ENCODE measurements around the gene GALNT10. TPM values are rescaled to one million over a fixed set of nuclear protein-coding genes. Genes with fewer than 3 reads are reported as not detected.

The GALNT10 gene
- total and polyA plus RNA-seq, 2 of the 8 experiments (the other 6 are each of a cell fraction or from before 2014, with no cell fraction given) = 4.6 to 15.5 TPM

- Histone ChIP-seq H4K5ac (ENCODE audit: insufficient read length, low read depth, low read length) (no peak overlapping the region), H3K27ac (ENCODE audit: low read depth, low read length) (no peak overlapping the region), H3K36me3 (ENCODE audit: control insufficient read depth in 2 of 4, insufficient read depth in 4 of 4, low read length in 3 of 4) (no peaks in the 10 kb centered on the region), H3K23ac (ENCODE audit: insufficient read length) (no peak overlapping the region), H4K20me1 (replicated peaks in 1 of 2; ENCODE audit: control insufficient read depth in 1 of 2, insufficient read depth in 2 of 2, low read length in 2 of 2) (no peaks in the 10 kb centered on the region), H4K91ac (replicated peaks; ENCODE audit: insufficient read length, low read length) (no peak overlapping the region), H3K23me2 (ENCODE audit: low read depth, low read length) (no peaks in the 10 kb centered on the region), H2BK12ac (ENCODE audit: low read depth, low read length) (no peak overlapping the region), H2BK120ac (replicated peaks; ENCODE audit: low read depth, low read length) (no peak overlapping the region), H3K18ac (ENCODE audit: extremely low read depth, low read length) (no peak overlapping the region), H3K9me3 (ENCODE audit: insufficient read depth in 2 of 2, low read depth in 1 of 2, low read length in 1 of 2) (no peaks in the 10 kb centered on the region), H2AK5ac (ENCODE audit: low read depth, low read length) (no peak overlapping the region), H3K27me3 (replicated peaks in 1 of 4; ENCODE audit: control insufficient read depth in 3 of 4, extremely low read depth in 1 of 4, insufficient read depth in 3 of 4, low read length in 3 of 4) (no peaks in the 10 kb centered on the region), H2BK15ac (ENCODE audit: low read length) (no peak overlapping the region), H3K79me2 (ENCODE audit: control insufficient read depth in 1 of 2, insufficient read depth in 2 of 2, low read length in 2 of 2) (no peaks in the 10 kb centered on the region), H3K79me1 (ENCODE audit: low read depth, low read length) (no peaks in the 10 kb centered on the region), H3K4me2 (ENCODE audit: insufficient read depth in 1 of 2, low read depth in 2 of 2, low read length in 2 of 2) (no peak overlapping the region), H3K4ac (replicated peaks; ENCODE audit: insufficient read length, low read depth, low read length) (no peak overlapping the region), H2AFZ (ENCODE audit: low read length) (no peak overlapping the region), H3K4me1 (replicated peaks in 1 of 4; ENCODE audit: control insufficient read depth in 3 of 4, insufficient read depth in 4 of 4, low read length in 3 of 4) (peaks cover 0 to 5% (median 2%) of the 10 kb centered on the region in 4 experiments; a peak in 3 of 7 replicates), H3K9ac (replicated peaks in 1 of 4; ENCODE audit: extremely low read depth in 1 of 4, low read depth in 3 of 4, low read length in 3 of 4) (no peak overlapping the region), H2BK5ac (ENCODE audit: low read depth, low read length) (no peak overlapping the region), H3K14ac (ENCODE audit: insufficient read length) (no peak overlapping the region), H4K8ac (ENCODE audit: extremely low read depth, insufficient read depth, low read length) (no peak overlapping the region), H3K56ac (replicated peaks; ENCODE audit: insufficient read length, low read depth, low read length) (no peak overlapping the region), H2BK20ac (ENCODE audit: low read length) (no peak overlapping the region), H3K4me3 (ENCODE audit: extremely low read depth in 1 of 4, insufficient read depth in 2 of 4, low read depth in 3 of 4, low read length in 4 of 4) (no peak overlapping the region)
- ChIA-PET POLR2A (ENCODE audit: partially characterized antibody) (no interaction called here), CTCF (ENCODE audit: partially characterized antibody) (interaction anchor here (0.6 to 2.8 kb wide), 4 partner anchors 12 to 551 kb away, joined by 3 to 8 read pairs (median 3); no protein-coding TSS in a partner anchor)
- no peak for FAIRE-seq
- no peak for DNase-seq (ENCODE audit: low read depth in 1 of 2, low spot score in 2 of 2)
- 86% methylated on average over 8 of the region's 8 CpGs; no CpG with 5 or more reads in 1 of the 2 experiments for WGBS, 2 experiments (ENCODE audit: extremely low coverage in 1 of 2, insufficient coverage in 1 of 2, insufficient read length in 1 of 2, insufficient replicate concordance in 2 of 2, low coverage in 1 of 2, low lambda C conversion rate in 2 of 2, missing lambda C conversion rate in 1 of 2)
- no peak for TF ChIP-seq E2F6 (IDR thresholded peaks at IDR 0.05)
- no peak for TF ChIP-seq EGR1 (IDR thresholded peaks at IDR 0.05; ENCODE audit: borderline replicate concordance, low read depth, low read length)
- no peak for TF ChIP-seq HDAC2 (IDR thresholded peaks at IDR 0.05; ENCODE audit: borderline replicate concordance in 1 of 2, low read depth in 2 of 2, low read length in 2 of 2)
- no peak for TF ChIP-seq RNF2 (IDR thresholded peaks at IDR 0.05; ENCODE audit: borderline replicate concordance, low read depth, low read length, missing control alignments, poor library complexity, severe bottlenecking)
- TF ChIP-seq CTCF (IDR thresholded peaks at IDR 0.05; ENCODE audit: control extremely low read depth in 1 of 3, insufficient read depth in 1 of 3, low read depth in 1 of 3, low read length in 3 of 3) = no peak
- TF ChIP-seq KDM1A (IDR thresholded peaks at IDR 0.05; ENCODE audit: borderline replicate concordance, low read length) = no peak
- TF ChIP-seq ZNF274 (IDR thresholded peaks at IDR 0.05; ENCODE audit: borderline replicate concordance, extremely low read depth, low read length) = no peak
Measured at GRCh38 chr5:154385236-154385512, 194.6 kb downstream of the GALNT10 start.
